Duodenal mucosa (tissue), 2 donors: ENCODE results near the gene SCN8A.
"Not testable (repeated sequence)": the region's sequence is repeated elsewhere in the genome, so short reads cannot be mapped to it uniquely, and the experiment has no call there.

ENCODE experiments used
- H3K27ac ChIP-seq: one replicate; pipeline ENCODE4 v1.7.0; 2013; ENCODE audit warnings: low read depth, low read length
- H3K27me3 ChIP-seq, 2 donors: one replicate each; pipeline ENCODE4 v1.7.0; 2013; ENCODE audit warnings: low read length in 2 of 2, control low read depth in 1 of 2; ENCODE audit not compliant: insufficient read depth in 2 of 2, control insufficient read depth in 1 of 2
- H3K36me3 ChIP-seq, 2 donors: one replicate each; pipeline ENCODE4 v1.7.0; 2013; ENCODE audit warnings: low read length in 2 of 2, control low read depth in 1 of 2; ENCODE audit not compliant: insufficient read depth in 2 of 2, control insufficient read depth in 1 of 2
- H3K4me1 ChIP-seq, 2 donors: one replicate each; pipeline ENCODE4 v1.7.0; 2013; ENCODE audit warnings: low read length in 2 of 2, control low read depth in 1 of 2; ENCODE audit not compliant: insufficient read depth in 2 of 2, control insufficient read depth in 1 of 2
- H3K4me3 ChIP-seq, 2 donors: one replicate each; pipeline ENCODE4 v1.7.0; 2013; ENCODE audit warnings: low read length in 2 of 2, low read depth in 1 of 2
- H3K9ac ChIP-seq, 2 donors: one replicate each; pipeline ENCODE4 v1.7.0; 2013; ENCODE audit warnings: low read length in 2 of 2, low read depth in 1 of 2
- H3K9me3 ChIP-seq, 2 donors: one replicate each; pipeline ENCODE4 v1.7.0; 2013; ENCODE audit warnings: low read length in 2 of 2, control low read depth in 1 of 2; ENCODE audit not compliant: control insufficient read depth in 1 of 2

Gene SCN8A

DNA sequence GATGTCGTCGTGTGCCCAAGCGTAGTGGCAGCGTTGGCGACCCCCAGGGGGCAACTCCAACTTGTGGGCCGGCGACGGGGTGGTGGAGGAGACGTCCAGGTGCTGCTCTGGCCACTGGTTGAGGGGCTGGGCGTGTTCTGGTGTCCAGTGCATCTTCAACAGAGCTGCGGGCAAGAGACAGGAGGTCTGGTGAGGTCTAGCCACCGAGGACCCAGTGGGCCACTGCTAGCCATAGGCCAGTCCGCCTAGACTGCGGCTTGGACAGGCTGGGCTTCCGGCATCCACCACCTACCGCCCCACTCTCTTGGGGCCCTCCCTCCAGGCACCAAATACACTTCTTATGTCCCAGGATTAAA lies 231.2 kb downstream of the SCN8A start:
- Histone ChIP-seq H3K36me3 (no peaks in the 10 kb centered on the region), H3K9me3 (no peaks in the 10 kb centered on the region), H3K27ac (no peak overlapping the region), H3K4me3 (no peak overlapping the region), H3K27me3 (peaks cover 4 to 5% of the 10 kb centered on the region in 2 donors), H3K9ac (no peak overlapping the region), H3K4me1 (peaks cover 0 to 6% of the 10 kb centered on the region in 2 donors)

- no peaks in the 10 kb centered on the region for H3K9me3 ChIP-seq
- no peak overlapping the region for H3K9ac ChIP-seq
- peaks cover 7 to 13% of the 10 kb centered on the region in 2 donors for H3K4me1 ChIP-seq
- no peak overlapping the region for H3K27ac ChIP-seq
- peaks cover 4 to 5% of the 10 kb centered on the region in 2 donors for H3K27me3 ChIP-seq
- H3K36me3 ChIP-seq, result no peaks in the 10 kb centered on the region
- H3K4me3 ChIP-seq, result no peak overlapping the region
Measured at GRCh38 chr12:51822956-51823355, 231.9 kb downstream of the SCN8A start.

- H3K27me3 ChIP-seq, result no peaks in the 10 kb centered on the region
- H3K4me1 ChIP-seq, result peaks cover 10 to 20% of the 10 kb centered on the region in 2 donors
- H3K4me3 ChIP-seq, result no peak overlapping the region
- no peak overlapping the region for H3K27ac ChIP-seq
- H3K9ac ChIP-seq, result no peak overlapping the region
- H3K36me3 ChIP-seq, result no peaks in the 10 kb centered on the region
- no peaks in the 10 kb centered on the region for H3K9me3 ChIP-seq
Measured at GRCh38 chr12:51823875-51824565, 233.0 kb downstream of the SCN8A start.

DNA sequence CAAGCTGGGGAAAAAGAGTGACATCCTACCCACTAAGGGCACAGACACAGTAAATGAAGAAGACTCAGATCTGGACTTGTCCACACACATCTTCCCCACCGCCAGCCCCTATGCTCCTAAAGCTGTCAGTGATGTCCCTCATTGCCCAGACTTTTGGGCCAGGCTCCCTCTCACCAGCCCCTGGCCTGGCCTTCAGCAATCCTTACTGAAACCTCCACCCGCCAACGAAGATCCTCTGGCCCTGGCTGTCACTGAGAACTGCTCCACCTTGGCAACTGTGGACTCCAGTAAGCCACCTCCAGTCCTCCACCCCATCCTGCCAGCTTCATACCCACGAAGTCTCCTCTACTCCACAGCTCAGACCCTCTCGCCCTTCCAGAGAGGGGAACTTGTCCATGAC lies 234.2 kb downstream of the SCN8A start:
- no peak overlapping the region for H3K9ac ChIP-seq
- H3K27me3 ChIP-seq, result no peaks in the 10 kb centered on the region

GRCh38 chr12:51826881-51827280 lies 235.8 kb downstream of the SCN8A start:
- Histone ChIP-seq H3K4me3 (no peak overlapping the region), H3K27me3 (no peaks in the 10 kb centered on the region), H3K4me1 (peaks cover 10 to 20% of the 10 kb centered on the region in 2 donors), H3K9me3 (no peaks in the 10 kb centered on the region), H3K9ac (no peak overlapping the region), H3K36me3 (no peaks in the 10 kb centered on the region), H3K27ac (no peak overlapping the region)

More for the DNA sequence above, 234.2 kb downstream of the SCN8A start:
- H3K9me3 ChIP-seq, result no peaks in the 10 kb centered on the region
- H3K4me1 ChIP-seq, result peaks cover 10 to 20% of the 10 kb centered on the region in 2 donors
- no peaks in the 10 kb centered on the region for H3K36me3 ChIP-seq
- no peak overlapping the region for H3K27ac ChIP-seq
- H3K4me3 ChIP-seq, result no peak overlapping the region

GRCh38 chr12:51827925-51828818 lies 237.1 kb downstream of the SCN8A start:
- Histone ChIP-seq H3K9ac (no peak overlapping the region), H3K27me3 (peaks cover 5 to 7% of the 10 kb centered on the region in 2 donors), H3K27ac (no peak overlapping the region)

DNA sequence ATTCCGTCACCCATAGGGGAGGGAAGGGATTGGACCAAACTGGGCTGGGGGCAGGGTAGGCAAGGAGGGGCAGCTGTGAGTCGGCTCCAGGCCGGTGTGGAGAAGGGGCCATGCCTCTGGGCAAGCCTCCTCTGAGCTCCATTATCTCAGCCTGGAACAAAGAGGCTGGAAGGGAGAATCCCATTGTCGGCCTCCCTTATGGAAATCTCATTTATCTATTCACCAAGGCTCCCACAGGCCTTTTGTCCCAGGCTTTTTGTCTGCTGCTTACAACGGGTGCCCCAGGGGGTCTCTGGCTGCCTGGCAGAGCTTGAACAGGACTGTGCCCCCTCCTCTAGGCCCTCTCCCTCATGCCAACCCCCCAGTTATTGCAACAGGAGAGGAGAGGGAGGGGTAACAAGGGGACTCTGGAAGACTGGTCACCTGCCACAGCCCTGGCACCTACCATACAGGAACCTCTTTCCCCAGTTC lies 238.0 kb downstream of the SCN8A start:
- Histone ChIP-seq H3K9me3 (no peaks in the 10 kb centered on the region), H3K4me1 (peaks cover 10 to 20% of the 10 kb centered on the region in 2 donors), H3K36me3 (no peaks in the 10 kb centered on the region), H3K4me3 (no peak overlapping the region), H3K9ac (no peak overlapping the region), H3K27me3 (peaks cover 5 to 8% of the 10 kb centered on the region in 2 donors), H3K27ac (no peak overlapping the region)

More at GRCh38 chr12:51827925-51828818, 237.1 kb downstream of the SCN8A start:
- Histone ChIP-seq H3K4me3 (peak overlapping the region; percentile 21 to 26), H3K4me1 (peaks cover 10 to 20% of the 10 kb centered on the region in 2 donors), H3K9me3 (no peaks in the 10 kb centered on the region), H3K36me3 (no peaks in the 10 kb centered on the region)

- Histone ChIP-seq H3K4me3 (no peak overlapping the region), H3K27me3 (peaks cover 8 to 12% of the 10 kb centered on the region in 2 donors), H3K9ac (no peak overlapping the region), H3K4me1 (peaks cover 10 to 20% of the 10 kb centered on the region in 2 donors), H3K9me3 (no peaks in the 10 kb centered on the region), H3K27ac (no peak overlapping the region), H3K36me3 (no peaks in the 10 kb centered on the region)
Measured at GRCh38 chr12:51829641-51830040, 238.6 kb downstream of the SCN8A start.

- not testable (repeated sequence) for H3K9me3 ChIP-seq, H3K36me3 ChIP-seq, H3K4me3 ChIP-seq, H3K9ac ChIP-seq, H3K27ac ChIP-seq
- Histone ChIP-seq H3K4me1 (peaks cover 10 to 18% of the 10 kb centered on the region in 2 donors), H3K27me3 (peaks cover 14 to 17% of the 10 kb centered on the region in 2 donors)
Measured at GRCh38 chr12:51831817-51832216, 240.8 kb downstream of the SCN8A start.
